ENCODE measurements around the gene ZNF550. TPM values are rescaled to one million over a fixed set of nuclear protein-coding genes. Genes with fewer than 3 reads are reported as not detected.

ZNF550 gene
- total and polyA plus RNA-seq, 2 of the 13 experiments (the other 11 are each of a cell fraction or from before 2014, with no cell fraction given), result 8.6 to 9.1 TPM

DNA sequence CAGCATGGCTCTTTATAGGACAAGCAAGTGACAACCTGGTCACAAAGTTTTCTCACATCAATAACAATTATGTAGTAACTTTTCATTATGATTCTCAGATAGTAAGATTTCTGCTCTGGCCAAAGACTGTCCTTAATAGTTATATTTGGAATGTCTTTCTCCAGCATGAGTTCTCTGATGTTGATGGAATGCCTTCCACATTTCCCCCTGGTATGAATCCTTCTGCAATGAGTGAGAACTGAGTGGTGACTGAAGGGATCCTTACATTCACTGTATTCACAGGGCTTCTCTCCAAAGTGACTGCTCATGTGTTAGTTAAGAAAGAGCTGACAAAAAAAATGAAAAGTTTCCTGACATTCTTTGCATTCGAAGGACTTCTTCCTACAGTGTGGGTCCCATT lies 13.2 kb downstream of the ZNF550 start:
- TF ChIP-seq, protein P1, sequence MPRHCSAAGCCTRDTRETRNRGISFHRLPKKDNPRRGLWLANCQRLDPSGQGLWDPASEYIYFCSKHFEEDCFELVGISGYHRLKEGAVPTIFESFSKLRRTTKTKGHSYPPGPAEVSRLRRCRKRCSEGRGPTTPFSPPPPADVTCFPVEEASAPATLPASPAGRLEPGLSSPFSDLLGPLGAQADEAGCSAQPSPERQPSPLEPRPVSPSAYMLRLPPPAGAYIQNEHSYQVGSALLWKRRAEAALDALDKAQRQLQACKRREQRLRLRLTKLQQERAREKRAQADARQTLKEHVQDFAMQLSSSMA (CRISPR knock-in tag; IDR thresholded peaks at IDR 0.05), result no peak
- TF ChIP-seq, protein P2, sequence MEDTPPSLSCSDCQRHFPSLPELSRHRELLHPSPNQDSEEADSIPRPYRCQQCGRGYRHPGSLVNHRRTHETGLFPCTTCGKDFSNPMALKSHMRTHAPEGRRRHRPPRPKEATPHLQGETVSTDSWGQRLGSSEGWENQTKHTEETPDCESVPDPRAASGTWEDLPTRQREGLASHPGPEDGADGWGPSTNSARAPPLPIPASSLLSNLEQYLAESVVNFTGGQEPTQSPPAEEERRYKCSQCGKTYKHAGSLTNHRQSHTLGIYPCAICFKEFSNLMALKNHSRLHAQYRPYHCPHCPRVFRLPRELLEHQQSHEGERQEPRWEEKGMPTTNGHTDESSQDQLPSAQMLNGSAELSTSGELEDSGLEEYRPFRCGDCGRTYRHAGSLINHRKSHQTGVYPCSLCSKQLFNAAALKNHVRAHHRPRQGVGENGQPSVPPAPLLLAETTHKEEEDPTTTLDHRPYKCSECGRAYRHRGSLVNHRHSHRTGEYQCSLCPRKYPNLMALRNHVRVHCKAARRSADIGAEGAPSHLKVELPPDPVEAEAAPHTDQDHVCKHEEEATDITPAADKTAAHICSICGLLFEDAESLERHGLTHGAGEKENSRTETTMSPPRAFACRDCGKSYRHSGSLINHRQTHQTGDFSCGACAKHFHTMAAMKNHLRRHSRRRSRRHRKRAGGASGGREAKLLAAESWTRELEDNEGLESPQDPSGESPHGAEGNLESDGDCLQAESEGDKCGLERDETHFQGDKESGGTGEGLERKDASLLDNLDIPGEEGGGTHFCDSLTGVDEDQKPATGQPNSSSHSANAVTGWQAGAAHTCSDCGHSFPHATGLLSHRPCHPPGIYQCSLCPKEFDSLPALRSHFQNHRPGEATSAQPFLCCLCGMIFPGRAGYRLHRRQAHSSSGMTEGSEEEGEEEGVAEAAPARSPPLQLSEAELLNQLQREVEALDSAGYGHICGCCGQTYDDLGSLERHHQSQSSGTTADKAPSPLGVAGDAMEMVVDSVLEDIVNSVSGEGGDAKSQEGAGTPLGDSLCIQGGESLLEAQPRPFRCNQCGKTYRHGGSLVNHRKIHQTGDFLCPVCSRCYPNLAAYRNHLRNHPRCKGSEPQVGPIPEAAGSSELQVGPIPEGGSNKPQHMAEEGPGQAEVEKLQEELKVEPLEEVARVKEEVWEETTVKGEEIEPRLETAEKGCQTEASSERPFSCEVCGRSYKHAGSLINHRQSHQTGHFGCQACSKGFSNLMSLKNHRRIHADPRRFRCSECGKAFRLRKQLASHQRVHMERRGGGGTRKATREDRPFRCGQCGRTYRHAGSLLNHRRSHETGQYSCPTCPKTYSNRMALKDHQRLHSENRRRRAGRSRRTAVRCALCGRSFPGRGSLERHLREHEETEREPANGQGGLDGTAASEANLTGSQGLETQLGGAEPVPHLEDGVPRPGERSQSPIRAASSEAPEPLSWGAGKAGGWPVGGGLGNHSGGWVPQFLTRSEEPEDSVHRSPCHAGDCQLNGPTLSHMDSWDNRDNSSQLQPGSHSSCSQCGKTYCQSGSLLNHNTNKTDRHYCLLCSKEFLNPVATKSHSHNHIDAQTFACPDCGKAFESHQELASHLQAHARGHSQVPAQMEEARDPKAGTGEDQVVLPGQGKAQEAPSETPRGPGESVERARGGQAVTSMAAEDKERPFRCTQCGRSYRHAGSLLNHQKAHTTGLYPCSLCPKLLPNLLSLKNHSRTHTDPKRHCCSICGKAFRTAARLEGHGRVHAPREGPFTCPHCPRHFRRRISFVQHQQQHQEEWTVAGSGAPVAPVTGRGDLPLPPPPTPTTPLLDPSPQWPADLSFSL (CRISPR knock-in tag; IDR thresholded peaks at IDR 0.05), result no peak
- Histone ChIP-seq H3K4me3 (replicated peaks in 1 of 3; ENCODE audit: insufficient read depth in 1 of 3, low read depth in 2 of 3, low read length in 3 of 3) (no peak overlapping the region), H3K9me3 (ENCODE audit: low read length) (peaks cover 23% of the 10 kb centered on the region), H3K36me3 (replicated peaks in 1 of 2; ENCODE audit: control insufficient read depth in 1 of 2, insufficient read depth in 2 of 2, low read length in 2 of 2) (peaks cover 24 to 71% of the 10 kb centered on the region in 2 experiments), H3K27ac (ENCODE audit: extremely low read length, insufficient read depth, low read length) (no peak overlapping the region), H3K79me2 (ENCODE audit: insufficient read depth, low read length) (no peaks in the 10 kb centered on the region), H3K9ac (ENCODE audit: insufficient read depth, low read depth, low read length) (no peak overlapping the region), H4K20me1 (ENCODE audit: insufficient read depth, low read length) (no peaks in the 10 kb centered on the region), H3K4me1 (ENCODE audit: insufficient read depth, low read length) (no peaks in the 10 kb centered on the region), H2AFZ (ENCODE audit: low read length) (no peak overlapping the region), H3K4me2 (ENCODE audit: low read depth, low read length) (no peak overlapping the region), H3K27me3 (ENCODE audit: control insufficient read depth in 1 of 2, insufficient read depth in 2 of 2, low read length in 2 of 2) (no peaks in the 10 kb centered on the region)
- DNase-seq (ENCODE audit: low spot score) (no peak), FAIRE-seq (no peak), ATAC-seq (no peak)
- WGBS (ENCODE audit: low lambda C conversion rate), result 100% methylated on average over 1 of the region's 1 CpG
- ChIA-PET POLR2A (no interaction called here), CTCF (ENCODE audit: low intra/inter-chr PET ratio, low total read pairs) (no interaction called here)
- BruUV-seq (replicated peaks), result no TSS peak
- intact Hi-C loops (cut with micrococcal nuclease; ENCODE audit: unreplicated experiment) (no loop called here), in situ Hi-C loops (cut with HindIII; ENCODE audit: extremely low pct_ligation_motif_present, low pct_unique_long_range_greater_than_20kb) (no loop called here)

Measured in HepG2 (cell line).